ENCODE results near the gene VPS33A.
A peak's percentile ranks its signal among the peaks of the same experiment; 100 is the strongest.
"Not testable (repeated sequence)": the region's sequence is repeated elsewhere in the genome, so short reads cannot be mapped to it uniquely, and the experiment has no call there.

VPS33A gene

GRCh38 chr12:122266230-122266901 is at the start of gene VPS33A:
TSS of gene VPS33A (minus strand) at chr12:122266494. CDS start at chr12:122266408, 86 bp downstream.
- peak; percentile 83 for DNase-seq (ENCODE audit: low read depth in 2 of 2)

DNA sequence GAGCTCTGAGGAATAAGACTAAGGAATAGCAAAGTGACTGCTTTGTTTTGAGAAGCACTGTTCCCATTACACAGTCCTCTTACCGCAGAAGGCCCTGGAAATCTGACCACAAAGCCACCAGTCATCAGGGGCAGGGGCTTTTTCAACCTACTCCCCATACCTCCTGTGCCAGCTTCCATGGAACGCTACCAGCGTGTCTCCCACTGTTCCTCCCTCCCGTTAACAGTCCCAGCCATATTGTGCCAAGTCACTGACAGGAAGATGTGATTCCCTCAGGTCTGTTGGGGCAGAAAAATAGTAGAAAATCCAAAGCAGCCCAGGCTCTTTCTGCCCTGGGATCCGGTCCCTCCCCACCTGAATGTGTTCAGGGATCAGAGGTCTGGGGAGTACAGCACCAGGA is 46.6 kb upstream of the VPS33A start:
- DNase-seq (ENCODE audit: low read depth in 2 of 2), result no peak

- DNase-seq (ENCODE audit: low read depth in 2 of 2), result no peak
Observed at GRCh38 chr12:122311696-122312095, 45.4 kb upstream of the VPS33A start.

GRCh38 chr12:122310626-122311333 is 44.5 kb upstream of the VPS33A start:
- DNase-seq (ENCODE audit: low read depth in 2 of 2), result no peak

GRCh38 chr12:122309564-122310121 is 43.3 kb upstream of the VPS33A start:
- no peak for DNase-seq (ENCODE audit: low read depth in 2 of 2)

- DNase-seq (ENCODE audit: low read depth in 2 of 2), result no peak
Observed at GRCh38 chr12:122308811-122309210, 42.5 kb upstream of the VPS33A start.

DNA sequence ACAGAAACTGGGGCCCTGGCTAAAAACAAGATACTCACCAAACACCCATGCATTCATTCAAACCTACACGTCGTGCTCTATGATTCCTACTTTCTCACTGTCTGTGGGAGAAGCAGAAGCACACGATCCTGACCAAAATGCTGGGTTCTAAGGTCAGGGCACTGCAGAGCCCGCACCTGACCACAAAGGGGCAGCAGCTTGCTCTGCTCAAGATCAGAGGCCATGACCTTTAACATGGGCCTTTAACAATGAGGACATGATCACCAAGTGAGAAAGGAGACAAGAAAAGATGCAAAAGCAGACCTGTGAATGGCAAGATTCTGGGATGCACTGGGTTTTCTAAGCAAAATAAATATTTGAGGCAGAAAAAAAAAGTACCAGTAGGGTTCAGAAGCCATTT is 40.1 kb upstream of the VPS33A start:
- no peak for DNase-seq (ENCODE audit: low read depth in 2 of 2)

- DNase-seq (ENCODE audit: low read depth in 2 of 2), result no peak
Observed at GRCh38 chr12:122304924-122305323, 38.6 kb upstream of the VPS33A start.

DNA sequence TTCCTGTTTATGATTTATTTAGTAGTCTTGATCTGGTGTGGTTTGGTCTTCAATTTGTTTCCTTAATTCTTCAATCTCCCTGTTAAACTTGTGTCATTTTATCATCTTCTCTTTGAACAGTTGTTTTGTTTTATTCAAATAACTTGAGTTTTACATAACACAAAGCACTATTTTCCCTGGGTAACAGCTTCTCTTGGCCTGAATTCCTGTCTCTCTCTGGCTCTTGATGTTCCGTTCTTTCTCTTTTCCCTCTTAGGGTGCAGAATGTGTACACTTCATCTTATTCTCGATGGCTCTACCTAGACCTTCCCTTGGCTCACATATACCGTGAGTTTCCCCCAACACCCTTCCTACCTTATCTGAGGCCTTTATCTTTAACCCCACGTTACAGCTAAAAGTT is 36.8 kb upstream of the VPS33A start:
- DNase-seq (ENCODE audit: low read depth in 2 of 2), result no peak

DNA sequence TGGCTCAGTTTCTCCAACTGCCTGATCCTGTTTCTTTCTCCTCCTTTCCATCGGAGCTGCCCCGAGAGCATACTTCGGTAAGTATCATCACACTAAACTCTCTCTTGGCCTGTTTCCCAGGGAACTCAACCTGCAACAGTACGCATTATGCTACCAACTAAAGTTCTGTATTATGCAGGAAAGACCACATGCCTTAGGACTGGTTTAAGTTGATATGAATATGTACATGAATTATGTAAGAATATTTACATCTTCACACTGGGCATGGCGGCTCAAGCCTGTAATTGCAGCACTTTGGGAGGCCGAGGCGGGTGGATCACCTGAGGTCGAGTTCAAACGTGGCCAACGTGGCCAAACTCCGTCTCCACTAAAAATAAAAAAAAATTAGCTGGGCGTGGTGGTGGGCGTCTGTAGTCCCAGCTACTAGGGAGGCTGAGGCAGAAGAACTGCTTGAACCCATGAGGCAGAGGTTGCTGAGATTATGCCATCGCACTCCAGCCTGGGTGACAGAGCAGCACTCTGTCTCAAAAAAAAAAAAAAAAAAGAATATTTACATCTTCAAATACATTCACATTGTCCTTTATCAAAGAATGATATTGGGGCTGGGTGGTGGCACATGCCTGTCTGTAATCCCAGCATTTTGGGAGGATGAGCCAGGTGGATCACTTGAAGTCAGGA is 31.9 kb upstream of the VPS33A start:
- no peak for DNase-seq (ENCODE audit: low read depth in 2 of 2)

- DNase-seq (ENCODE audit: low read depth in 2 of 2), result no peak
Observed at GRCh38 chr12:122297494-122297893, 31.2 kb upstream of the VPS33A start.

GRCh38 chr12:122295877-122296276 is 29.6 kb upstream of the VPS33A start:
- DNase-seq (ENCODE audit: low read depth in 2 of 2), result no peak

- DNase-seq (ENCODE audit: low read depth in 2 of 2), result no peak
Observed at GRCh38 chr12:122293081-122293480, 26.8 kb upstream of the VPS33A start.

DNA sequence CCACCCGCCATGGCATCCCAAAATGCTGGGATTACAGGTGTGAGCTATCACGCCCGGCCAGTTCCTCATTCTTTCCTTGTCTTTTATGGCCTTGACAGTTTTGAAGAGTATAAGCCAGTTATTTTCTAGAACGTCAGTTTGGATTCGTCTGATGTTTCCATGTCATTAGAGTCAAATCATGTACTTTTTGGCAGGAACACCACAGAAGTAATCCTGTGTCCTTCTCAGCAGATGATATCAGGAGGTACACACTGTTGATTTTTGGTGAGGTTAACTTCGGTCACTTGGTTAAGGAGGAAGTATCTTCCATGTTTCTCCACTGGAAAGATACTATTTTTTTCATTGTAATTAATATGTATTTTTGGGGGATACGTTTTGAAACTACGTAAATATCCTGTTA is 25.1 kb upstream of the VPS33A start:
- DNase-seq (ENCODE audit: low read depth in 2 of 2), result no peak

DNA sequence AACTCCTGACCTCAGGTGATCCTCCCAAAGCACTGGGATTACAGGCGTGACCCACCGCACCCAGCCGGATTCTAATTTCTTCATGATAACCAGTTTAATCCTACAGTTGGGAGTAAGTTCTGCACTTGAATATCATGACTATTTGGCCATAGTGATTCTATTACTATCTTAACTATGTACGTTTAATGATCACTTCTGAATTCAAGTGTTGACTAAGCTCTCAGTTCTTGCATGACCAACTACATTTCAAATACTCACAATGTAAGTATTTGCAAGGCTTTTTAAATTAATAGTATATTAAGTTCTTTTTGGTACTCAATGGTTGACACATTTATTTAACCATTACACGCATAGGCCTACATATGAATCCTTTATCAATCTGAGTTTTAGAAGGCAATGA is 17.4 kb upstream of the VPS33A start:
- DNase-seq (ENCODE audit: low read depth in 2 of 2), result no peak

- DNase-seq (ENCODE audit: low read depth in 2 of 2), result no peak
Observed at GRCh38 chr12:122282061-122282460, 15.8 kb upstream of the VPS33A start.

DNA sequence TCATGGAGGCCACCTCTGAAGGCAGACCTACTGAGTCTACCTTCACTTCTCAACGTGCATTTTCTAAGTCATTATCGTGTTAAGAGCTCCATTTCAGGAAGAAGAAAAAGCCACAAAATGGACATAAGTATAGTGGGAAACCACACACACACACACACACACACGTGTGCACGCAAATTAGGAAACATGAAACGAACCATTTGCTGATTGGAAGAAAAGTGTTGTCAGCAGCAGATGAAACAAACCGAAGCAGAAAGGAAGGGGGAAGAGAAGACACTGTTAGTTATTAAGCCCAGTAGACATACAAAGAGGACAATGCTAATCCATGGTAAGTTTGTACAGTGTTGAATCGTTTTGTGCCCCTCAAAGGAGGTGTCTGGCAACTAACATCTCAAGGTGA is 9.9 kb upstream of the VPS33A start:
- no peak for DNase-seq (ENCODE audit: low read depth in 2 of 2)

DNA sequence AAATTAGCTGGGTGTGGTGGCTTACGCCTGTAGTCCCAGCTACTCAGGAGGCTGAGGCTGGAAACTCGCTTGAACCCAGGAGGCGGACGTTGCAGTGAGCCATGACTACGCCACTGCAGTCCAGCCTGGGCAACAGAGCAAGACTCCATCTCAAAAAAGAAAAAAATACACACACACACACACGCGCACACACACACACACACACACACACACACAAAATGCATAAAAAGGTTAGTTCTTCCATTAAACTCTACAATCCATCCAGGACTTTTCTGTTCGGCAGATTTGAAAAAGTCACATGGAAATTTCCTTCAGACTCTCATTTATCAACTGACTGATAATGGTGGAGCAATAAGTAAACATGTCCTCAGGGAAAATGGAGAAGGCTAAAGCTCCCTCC is 9.2 kb upstream of the VPS33A start:
- DNase-seq (ENCODE audit: low read depth in 2 of 2), result no peak

- peak; percentile 7 to 24 for DNase-seq (ENCODE audit: low read depth in 2 of 2)
Observed at GRCh38 chr12:122265886-122266229, 436 bp downstream of the VPS33A start.

- no peak for DNase-seq (ENCODE audit: low read depth in 2 of 2)
Observed at GRCh38 chr12:122265476-122265875, 818 bp downstream of the VPS33A start.

- DNase-seq (ENCODE audit: low read depth in 2 of 2), result not testable (repeated sequence)
Observed at GRCh38 chr12:122260735-122261134, 5.6 kb downstream of the VPS33A start.

- not testable (repeated sequence) for DNase-seq (ENCODE audit: low read depth in 2 of 2)
Observed at GRCh38 chr12:122258939-122259338, 7.4 kb downstream of the VPS33A start.

GRCh38 chr12:122258462-122258861 is 7.8 kb downstream of the VPS33A start:
- not testable (repeated sequence) for DNase-seq (ENCODE audit: low read depth in 2 of 2)
